ENCODE results near the gene PRPF40A.

Gene PRPF40A

GRCh38 chr2:152718076-152718908, 1.0 kb upstream of the PRPF40A start, which contains the start of gene ARL6IP6 (continued):
- TF ChIP-seq, protein P1, sequence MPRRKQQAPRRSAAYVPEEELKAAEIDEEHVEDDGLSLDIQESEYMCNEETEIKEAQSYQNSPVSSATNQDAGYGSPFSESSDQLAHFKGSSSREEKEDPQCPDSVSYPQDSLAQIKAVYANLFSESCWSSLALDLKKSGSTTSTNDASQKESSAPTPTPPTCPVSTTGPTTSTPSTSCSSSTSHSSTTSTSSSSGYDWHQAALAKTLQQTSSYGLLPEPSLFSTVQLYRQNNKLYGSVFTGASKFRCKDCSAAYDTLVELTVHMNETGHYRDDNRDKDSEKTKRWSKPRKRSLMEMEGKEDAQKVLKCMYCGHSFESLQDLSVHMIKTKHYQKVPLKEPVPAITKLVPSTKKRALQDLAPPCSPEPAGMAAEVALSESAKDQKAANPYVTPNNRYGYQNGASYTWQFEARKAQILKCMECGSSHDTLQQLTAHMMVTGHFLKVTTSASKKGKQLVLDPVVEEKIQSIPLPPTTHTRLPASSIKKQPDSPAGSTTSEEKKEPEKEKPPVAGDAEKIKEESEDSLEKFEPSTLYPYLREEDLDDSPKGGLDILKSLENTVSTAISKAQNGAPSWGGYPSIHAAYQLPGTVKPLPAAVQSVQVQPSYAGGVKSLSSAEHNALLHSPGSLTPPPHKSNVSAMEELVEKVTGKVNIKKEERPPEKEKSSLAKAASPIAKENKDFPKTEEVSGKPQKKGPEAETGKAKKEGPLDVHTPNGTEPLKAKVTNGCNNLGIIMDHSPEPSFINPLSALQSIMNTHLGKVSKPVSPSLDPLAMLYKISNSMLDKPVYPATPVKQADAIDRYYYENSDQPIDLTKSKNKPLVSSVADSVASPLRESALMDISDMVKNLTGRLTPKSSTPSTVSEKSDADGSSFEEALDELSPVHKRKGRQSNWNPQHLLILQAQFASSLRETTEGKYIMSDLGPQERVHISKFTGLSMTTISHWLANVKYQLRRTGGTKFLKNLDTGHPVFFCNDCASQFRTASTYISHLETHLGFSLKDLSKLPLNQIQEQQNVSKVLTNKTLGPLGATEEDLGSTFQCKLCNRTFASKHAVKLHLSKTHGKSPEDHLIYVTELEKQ (tag by site-specific recombination; IDR thresholded peaks at IDR 0.05; ENCODE audit: borderline replicate concordance) = peak; percentile 74
- no peak for TF ChIP-seq ZNF670 (tag by site-specific recombination; IDR thresholded peaks at IDR 0.05; ENCODE audit: low read depth)
- no peak for TF ChIP-seq ZNF426 (tag by site-specific recombination; IDR thresholded peaks at IDR 0.05)
- TF ChIP-seq YY2 (tag by site-specific recombination; IDR thresholded peaks at IDR 0.05) = peak; percentile 35; the same call in 1 of the 2 replicates
- TF ChIP-seq AEBP2 (tag by site-specific recombination; IDR thresholded peaks at IDR 0.05; ENCODE audit: borderline replicate concordance) = no peak; the same call in 1 of the 2 replicates
- TF ChIP-seq ZNF133 (tag by site-specific recombination; IDR thresholded peaks at IDR 0.05) = no peak
- peak; percentile 86 for TF ChIP-seq ZNF580 (tag by site-specific recombination; IDR thresholded peaks at IDR 0.05)
- TF ChIP-seq, protein P2, sequence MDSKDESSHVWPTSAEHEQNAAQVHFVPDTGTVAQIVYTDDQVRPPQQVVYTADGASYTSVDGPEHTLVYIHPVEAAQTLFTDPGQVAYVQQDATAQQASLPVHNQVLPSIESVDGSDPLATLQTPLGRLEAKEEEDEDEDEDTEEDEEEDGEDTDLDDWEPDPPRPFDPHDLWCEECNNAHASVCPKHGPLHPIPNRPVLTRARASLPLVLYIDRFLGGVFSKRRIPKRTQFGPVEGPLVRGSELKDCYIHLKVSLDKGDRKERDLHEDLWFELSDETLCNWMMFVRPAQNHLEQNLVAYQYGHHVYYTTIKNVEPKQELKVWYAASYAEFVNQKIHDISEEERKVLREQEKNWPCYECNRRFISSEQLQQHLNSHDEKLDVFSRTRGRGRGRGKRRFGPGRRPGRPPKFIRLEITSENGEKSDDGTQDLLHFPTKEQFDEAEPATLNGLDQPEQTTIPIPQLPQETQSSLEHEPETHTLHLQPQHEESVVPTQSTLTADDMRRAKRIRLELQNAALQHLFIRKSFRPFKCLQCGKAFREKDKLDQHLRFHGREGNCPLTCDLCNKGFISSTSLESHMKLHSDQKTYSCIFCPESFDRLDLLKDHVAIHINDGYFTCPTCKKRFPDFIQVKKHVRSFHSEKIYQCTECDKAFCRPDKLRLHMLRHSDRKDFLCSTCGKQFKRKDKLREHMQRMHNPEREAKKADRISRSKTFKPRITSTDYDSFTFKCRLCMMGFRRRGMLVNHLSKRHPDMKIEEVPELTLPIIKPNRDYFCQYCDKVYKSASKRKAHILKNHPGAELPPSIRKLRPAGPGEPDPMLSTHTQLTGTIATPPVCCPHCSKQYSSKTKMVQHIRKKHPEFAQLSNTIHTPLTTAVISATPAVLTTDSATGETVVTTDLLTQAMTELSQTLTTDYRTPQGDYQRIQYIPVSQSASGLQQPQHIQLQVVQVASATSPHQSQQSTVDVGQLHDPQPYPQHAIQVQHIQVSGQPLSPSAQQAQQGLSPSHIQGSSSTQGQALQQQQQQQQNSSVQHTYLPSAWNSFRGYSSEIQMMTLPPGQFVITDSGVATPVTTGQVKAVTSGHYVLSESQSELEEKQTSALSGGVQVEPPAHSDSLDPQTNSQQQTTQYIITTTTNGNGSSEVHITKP (tag by site-specific recombination; IDR thresholded peaks at IDR 0.05) = peak; percentile 100
- TF ChIP-seq ZNF701 (tag by site-specific recombination; IDR thresholded peaks at IDR 0.05) = no peak
- TF ChIP-seq ZSCAN16 (tag by site-specific recombination; IDR thresholded peaks at IDR 0.05) = no peak
- TF ChIP-seq, protein P3, sequence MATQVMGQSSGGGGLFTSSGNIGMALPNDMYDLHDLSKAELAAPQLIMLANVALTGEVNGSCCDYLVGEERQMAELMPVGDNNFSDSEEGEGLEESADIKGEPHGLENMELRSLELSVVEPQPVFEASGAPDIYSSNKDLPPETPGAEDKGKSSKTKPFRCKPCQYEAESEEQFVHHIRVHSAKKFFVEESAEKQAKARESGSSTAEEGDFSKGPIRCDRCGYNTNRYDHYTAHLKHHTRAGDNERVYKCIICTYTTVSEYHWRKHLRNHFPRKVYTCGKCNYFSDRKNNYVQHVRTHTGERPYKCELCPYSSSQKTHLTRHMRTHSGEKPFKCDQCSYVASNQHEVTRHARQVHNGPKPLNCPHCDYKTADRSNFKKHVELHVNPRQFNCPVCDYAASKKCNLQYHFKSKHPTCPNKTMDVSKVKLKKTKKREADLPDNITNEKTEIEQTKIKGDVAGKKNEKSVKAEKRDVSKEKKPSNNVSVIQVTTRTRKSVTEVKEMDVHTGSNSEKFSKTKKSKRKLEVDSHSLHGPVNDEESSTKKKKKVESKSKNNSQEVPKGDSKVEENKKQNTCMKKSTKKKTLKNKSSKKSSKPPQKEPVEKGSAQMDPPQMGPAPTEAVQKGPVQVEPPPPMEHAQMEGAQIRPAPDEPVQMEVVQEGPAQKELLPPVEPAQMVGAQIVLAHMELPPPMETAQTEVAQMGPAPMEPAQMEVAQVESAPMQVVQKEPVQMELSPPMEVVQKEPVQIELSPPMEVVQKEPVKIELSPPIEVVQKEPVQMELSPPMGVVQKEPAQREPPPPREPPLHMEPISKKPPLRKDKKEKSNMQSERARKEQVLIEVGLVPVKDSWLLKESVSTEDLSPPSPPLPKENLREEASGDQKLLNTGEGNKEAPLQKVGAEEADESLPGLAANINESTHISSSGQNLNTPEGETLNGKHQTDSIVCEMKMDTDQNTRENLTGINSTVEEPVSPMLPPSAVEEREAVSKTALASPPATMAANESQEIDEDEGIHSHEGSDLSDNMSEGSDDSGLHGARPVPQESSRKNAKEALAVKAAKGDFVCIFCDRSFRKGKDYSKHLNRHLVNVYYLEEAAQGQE (tag by site-specific recombination; IDR thresholded peaks at IDR 0.05) = no peak
- TF ChIP-seq, protein P4, sequence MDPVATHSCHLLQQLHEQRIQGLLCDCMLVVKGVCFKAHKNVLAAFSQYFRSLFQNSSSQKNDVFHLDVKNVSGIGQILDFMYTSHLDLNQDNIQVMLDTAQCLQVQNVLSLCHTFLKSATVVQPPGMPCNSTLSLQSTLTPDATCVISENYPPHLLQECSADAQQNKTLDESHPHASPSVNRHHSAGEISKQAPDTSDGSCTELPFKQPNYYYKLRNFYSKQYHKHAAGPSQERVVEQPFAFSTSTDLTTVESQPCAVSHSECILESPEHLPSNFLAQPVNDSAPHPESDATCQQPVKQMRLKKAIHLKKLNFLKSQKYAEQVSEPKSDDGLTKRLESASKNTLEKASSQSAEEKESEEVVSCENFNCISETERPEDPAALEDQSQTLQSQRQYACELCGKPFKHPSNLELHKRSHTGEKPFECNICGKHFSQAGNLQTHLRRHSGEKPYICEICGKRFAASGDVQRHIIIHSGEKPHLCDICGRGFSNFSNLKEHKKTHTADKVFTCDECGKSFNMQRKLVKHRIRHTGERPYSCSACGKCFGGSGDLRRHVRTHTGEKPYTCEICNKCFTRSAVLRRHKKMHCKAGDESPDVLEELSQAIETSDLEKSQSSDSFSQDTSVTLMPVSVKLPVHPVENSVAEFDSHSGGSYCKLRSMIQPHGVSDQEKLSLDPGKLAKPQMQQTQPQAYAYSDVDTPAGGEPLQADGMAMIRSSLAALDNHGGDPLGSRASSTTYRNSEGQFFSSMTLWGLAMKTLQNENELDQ (tag by site-specific recombination; IDR thresholded peaks at IDR 0.05; ENCODE audit: low read depth) = no peak
- no peak for TF ChIP-seq ZNF510 (tag by site-specific recombination; IDR thresholded peaks at IDR 0.05; ENCODE audit: insufficient replicate concordance)
- no peak for TF ChIP-seq ZNF26 (tag by site-specific recombination; IDR thresholded peaks at IDR 0.05)
- peak; percentile 66; the same call in 1 of the 2 replicates for TF ChIP-seq ZFP37 (tag by site-specific recombination; IDR thresholded peaks at IDR 0.05)
